Activated CD4-positive, alpha-beta T cell treated with anti-CD3 and anti-CD28 coated beads, Interleukin-2, amount 10 ng/mL, durations not matched to agents 7 days and 5 days (primary cell): ENCODE measurements around the gene EEF2K. TPM values are rescaled to one million over a fixed set of nuclear protein-coding genes. Genes with fewer than 3 reads are reported as not detected.

ENCODE experiments used
- CTCF ChIA-PET: fragments of 350-600 bp; sonication (Branson Sonifier 250); formaldehyde crosslinking; loops from one replicate; lab custom pipeline; 2021; ENCODE audit warnings: antibody characterized with exemption; lab: Charles Lee
- POLR2A ChIA-PET: fragments of 350-600 bp; sonication (Branson Sonifier 250); formaldehyde crosslinking; loops from one replicate; lab custom pipeline; 2021; ENCODE audit warnings: antibody characterized with exemption; lab: Charles Lee
- DNase-seq: peaks from one replicate; pipeline ENCODE4 v3.0.0-alpha.2; 2020
- H3K27ac Mint-ChIP-seq: one replicate; pipeline ENCODE4 v1.8.0; 2021; ENCODE audit warnings: mild to moderate bottlenecking, moderate library complexity, mixed read lengths
- H3K27me3 Mint-ChIP-seq: one replicate; pipeline ENCODE4 v1.8.0; 2021; ENCODE audit warnings: mixed read lengths
- H3K36me3 Mint-ChIP-seq: one replicate; pipeline ENCODE4 v1.8.0; 2021; ENCODE audit warnings: low read depth, mixed read lengths
- H3K4me1 Mint-ChIP-seq: one replicate; pipeline ENCODE4 v1.8.0; 2021; ENCODE audit warnings: mixed read lengths
- H3K4me3 Mint-ChIP-seq: one replicate; pipeline ENCODE4 v1.8.0; 2021; ENCODE audit warnings: mild to moderate bottlenecking, moderate library complexity, mixed read lengths
- H3K9me3 Mint-ChIP-seq: one replicate; pipeline ENCODE4 v1.8.0; 2021; ENCODE audit warnings: mixed read lengths
- total RNA-seq, 2 experiments: library from RNA; stranded (reverse); gene quantifications; one replicate each; pipeline ENCODE4 v1.2.3, GENCODE V29; 2021

Gene EEF2K
- total RNA-seq, 2 experiments from 2014 or later = 21.9 to 23.8 TPM

GRCh38 chr16:22327446-22327775 is 121.3 kb downstream of the EEF2K start:
- no peak overlapping the region for H3K27ac Mint-ChIP-seq
- no peak for DNase-seq
- no peaks in the 10 kb centered on the region for H3K27me3 Mint-ChIP-seq
- no peak overlapping the region for H3K4me3 Mint-ChIP-seq
- ChIA-PET POLR2A (no interaction called here), CTCF (no interaction called here)
- H3K36me3 Mint-ChIP-seq = peaks cover 37% of the 10 kb centered on the region
- peaks cover 6% of the 10 kb centered on the region for H3K4me1 Mint-ChIP-seq
- H3K9me3 Mint-ChIP-seq = no peaks in the 10 kb centered on the region

GRCh38 chr16:22328081-22328725 is 122.1 kb downstream of the EEF2K start:
- Mint-ChIP-seq H3K4me1 (peaks cover 6% of the 10 kb centered on the region), H3K4me3 (no peak overlapping the region), H3K9me3 (no peaks in the 10 kb centered on the region), H3K36me3 (peaks cover 40% of the 10 kb centered on the region), H3K27me3 (no peaks in the 10 kb centered on the region), H3K27ac (no peak overlapping the region)
- POLR2A ChIA-PET = no interaction called here
- DNase-seq = no peak
- CTCF ChIA-PET = interaction anchor here (1.7 kb wide), 1 partner anchor 9 kb away, joined by 6 read pairs; no protein-coding TSS in a partner anchor

GRCh38 chr16:22329199-22329695 is 123.2 kb downstream of the EEF2K start:
- Mint-ChIP-seq H3K4me1 (peaks cover 6% of the 10 kb centered on the region), H3K36me3 (peaks cover 47% of the 10 kb centered on the region), H3K27ac (no peak overlapping the region), H3K27me3 (no peaks in the 10 kb centered on the region), H3K4me3 (no peak overlapping the region), H3K9me3 (no peaks in the 10 kb centered on the region)
- CTCF ChIA-PET = interaction anchor here (0.6 to 1.7 kb wide), 2 partner anchors 10 to 36 kb away, joined by 3 to 6 read pairs; no protein-coding TSS in a partner anchor
- no peak for DNase-seq
- POLR2A ChIA-PET = interaction anchor here (0.6 to 0.7 kb wide), 2 partner anchors 9 to 46 kb away, joined by 3 to 4 read pairs; no protein-coding TSS in a partner anchor

- Mint-ChIP-seq H3K4me1 (peaks cover 6% of the 10 kb centered on the region), H3K27me3 (no peaks in the 10 kb centered on the region), H3K36me3 (peaks cover 51% of the 10 kb centered on the region), H3K27ac (no peak overlapping the region), H3K9me3 (peaks cover 5% of the 10 kb centered on the region), H3K4me3 (no peak overlapping the region)
- no peak for DNase-seq
- CTCF ChIA-PET = interaction anchor here (0.9 to 1.7 kb wide), 2 partner anchors 11 to 36 kb away, joined by 3 to 6 read pairs; no protein-coding TSS in a partner anchor
- POLR2A ChIA-PET = no interaction called here
Measured at GRCh38 chr16:22330326-22330725, 124.2 kb downstream of the EEF2K start.

- Mint-ChIP-seq H3K4me3 (no peak overlapping the region), H3K27me3 (no peaks in the 10 kb centered on the region), H3K4me1 (peaks cover 20% of the 10 kb centered on the region), H3K9me3 (peaks cover 27% of the 10 kb centered on the region), H3K36me3 (peaks cover 72% of the 10 kb centered on the region), H3K27ac (no peak overlapping the region)
- ChIA-PET CTCF (interaction anchor here (0.9 kb wide), 1 partner anchor 12 kb away, joined by 4 read pairs; no protein-coding TSS in a partner anchor), POLR2A (no interaction called here)
- DNase-seq = no peak
Measured at GRCh38 chr16:22333457-22333994, 127.4 kb downstream of the EEF2K start.

GRCh38 chr16:22335668-22336246 is 129.7 kb downstream of the EEF2K start:
- Mint-ChIP-seq H3K27me3 (no peaks in the 10 kb centered on the region), H3K36me3 (peaks cover 84% of the 10 kb centered on the region), H3K9me3 (peaks cover 35% of the 10 kb centered on the region), H3K4me1 (peaks cover 15% of the 10 kb centered on the region), H3K4me3 (no peak overlapping the region), H3K27ac (no peak overlapping the region)
- CTCF ChIA-PET = interaction anchor here (0.6 kb wide), 1 partner anchor 9 kb away, joined by 3 read pairs; no protein-coding TSS in a partner anchor
- DNase-seq = no peak
- POLR2A ChIA-PET = no interaction called here

- peaks cover 16% of the 10 kb centered on the region for H3K4me1 Mint-ChIP-seq
- no peak overlapping the region for H3K27ac Mint-ChIP-seq
- peaks cover 88% of the 10 kb centered on the region for H3K36me3 Mint-ChIP-seq
- no peaks in the 10 kb centered on the region for H3K27me3 Mint-ChIP-seq
- no peak for DNase-seq
- CTCF ChIA-PET = interaction anchor here (0.6 to 1.1 kb wide), 3 partner anchors 8 to 17 kb away, joined by 3 to 5 read pairs (median 4); no protein-coding TSS in a partner anchor
- POLR2A ChIA-PET = no interaction called here
- no peak overlapping the region for H3K4me3 Mint-ChIP-seq
- H3K9me3 Mint-ChIP-seq = peaks cover 41% of the 10 kb centered on the region
Measured at GRCh38 chr16:22336581-22336980, 130.5 kb downstream of the EEF2K start.

GRCh38 chr16:22337045-22337444 is 131.0 kb downstream of the EEF2K start:
- H3K4me1 Mint-ChIP-seq = peaks cover 21% of the 10 kb centered on the region
- peaks cover 41% of the 10 kb centered on the region for H3K9me3 Mint-ChIP-seq
- no peaks in the 10 kb centered on the region for H3K27me3 Mint-ChIP-seq
- POLR2A ChIA-PET = no interaction called here
- H3K4me3 Mint-ChIP-seq = no peak overlapping the region
- CTCF ChIA-PET = interaction anchor here (0.8 to 1.1 kb wide), 2 partner anchors 16 to 17 kb away, joined by 4 to 5 read pairs; no protein-coding TSS in a partner anchor
- H3K36me3 Mint-ChIP-seq = peaks cover 88% of the 10 kb centered on the region
- no peak overlapping the region for H3K27ac Mint-ChIP-seq
- no peak for DNase-seq

GRCh38 chr16:22337849-22338635 is 132.0 kb downstream of the EEF2K start:
- Mint-ChIP-seq H3K4me1 (peaks cover 30% of the 10 kb centered on the region), H3K27ac (no peak overlapping the region), H3K9me3 (peaks cover 41% of the 10 kb centered on the region), H3K4me3 (no peak overlapping the region), H3K36me3 (peaks cover 91% of the 10 kb centered on the region), H3K27me3 (no peaks in the 10 kb centered on the region)
- DNase-seq = no peak
- CTCF ChIA-PET = interaction anchor here (0.7 kb wide), 2 partner anchors 12 to 32 kb away, joined by 3 read pairs; no protein-coding TSS in a partner anchor
- POLR2A ChIA-PET = interaction anchor here (0.6 kb wide), 1 partner anchor 66 kb away, joined by 4 read pairs; no protein-coding TSS in a partner anchor

Other genes with a start within 250 kb of the EEF2K start
- not detected for gene PDZD9, start 205.2 kb upstream of the EEF2K start, total RNA-seq
- gene MOSMO, start 198.2 kb upstream of the EEF2K start, total RNA-seq = 10 to 100 TPM; 10.7 to 11.9 TPM
- gene VWA3A, start 113.7 kb upstream of the EEF2K start, total RNA-seq = under 1 TPM; 0.15 to 0.20 TPM
- gene SDR42E2, start 43.8 kb upstream of the EEF2K start, total RNA-seq = under 1 TPM in 1 of 2 experiments, not detected in 1; 0.22 TPM
- 10 to 100 TPM; 52.4 to 54.3 TPM for gene POLR3E, start 91.1 kb downstream of the EEF2K start, total RNA-seq
- 10 to 100 TPM; 43.5 to 45.4 TPM for gene CDR2, start 168.3 kb downstream of the EEF2K start, total RNA-seq